ENCODE measurements around the gene CBX7. TPM values are rescaled to one million over a fixed set of nuclear protein-coding genes. Genes with fewer than 3 reads are reported as not detected.

CBX7 gene
- polyA plus RNA-seq, 2 of the 4 experiments (the other 2 are of a cell fraction), result 0.79 to 2.5 TPM

DNA sequence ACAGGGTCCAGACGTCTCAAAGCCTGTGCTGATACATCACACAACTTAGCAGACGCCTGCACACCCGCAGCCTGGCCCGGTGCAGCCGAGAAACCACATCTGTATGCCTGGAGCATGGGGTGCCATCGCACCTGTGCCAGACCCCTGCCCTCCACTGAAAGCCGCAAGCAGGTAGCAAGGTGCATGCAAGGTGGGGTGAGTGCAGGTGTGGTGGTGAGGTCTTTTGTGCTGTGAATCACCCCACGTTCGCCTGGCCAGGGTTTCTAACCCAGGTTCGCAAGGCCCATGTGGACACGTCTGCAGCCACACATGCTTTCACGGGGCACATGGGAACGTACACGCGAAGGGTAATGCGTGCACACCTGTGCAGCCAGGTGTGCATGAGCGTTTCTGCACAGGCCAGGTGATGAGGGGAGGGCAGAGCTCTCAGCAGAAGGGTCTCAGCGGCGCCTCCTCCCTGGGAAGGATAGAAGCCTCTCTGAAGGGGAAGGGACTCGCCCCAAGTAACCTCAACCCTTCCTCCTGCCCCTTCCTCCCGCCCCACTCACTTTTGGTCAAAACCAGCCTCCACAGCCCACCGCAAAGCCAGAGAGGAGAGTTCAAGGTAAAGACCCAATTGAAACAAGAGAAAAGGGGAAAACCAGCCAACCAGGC is 19.5 kb downstream of the CBX7 start:
- POLR2A ChIA-PET, result no interaction called here
- Histone ChIP-seq H3K9me3 (no peaks in the 10 kb centered on the region), H3K4me3 (no peak overlapping the region), H3K4me2 (no peak overlapping the region), H3K27ac (no peak overlapping the region), H3K4me1 (0 out of 3 replicates have a peak, but pooled peaks cover 9% of the 10 kb centered on the region)
- FAIRE-seq (no peak), ATAC-seq (no peak), DNase-seq (ENCODE audit: low read depth in 1 of 2, low spot score in 1 of 2) (no peak)
- CTCF ChIA-PET, result interaction anchor here (1.3 to 1.7 kb wide), 2 partner anchors 7 to 173 kb away, joined by 5 to 7 read pairs; no protein-coding TSS in a partner anchor
- TF ChIP-seq NPAS2 (CRISPR knock-in tag; IDR thresholded peaks at IDR 0.05; ENCODE audit: borderline replicate concordance) (no peak), HOXB5 (CRISPR knock-in tag; IDR thresholded peaks at IDR 0.05) (no peak), CHD4 (IDR thresholded peaks at IDR 0.05; ENCODE audit: borderline replicate concordance) (no peak), BHLHE40 (IDR thresholded peaks at IDR 0.05; ENCODE audit: low read depth, low read length) (no peak)
- 95% methylated on average over 20 of the region's 22 CpGs for WGBS (ENCODE audit: missing lambda C conversion rate)

DNA sequence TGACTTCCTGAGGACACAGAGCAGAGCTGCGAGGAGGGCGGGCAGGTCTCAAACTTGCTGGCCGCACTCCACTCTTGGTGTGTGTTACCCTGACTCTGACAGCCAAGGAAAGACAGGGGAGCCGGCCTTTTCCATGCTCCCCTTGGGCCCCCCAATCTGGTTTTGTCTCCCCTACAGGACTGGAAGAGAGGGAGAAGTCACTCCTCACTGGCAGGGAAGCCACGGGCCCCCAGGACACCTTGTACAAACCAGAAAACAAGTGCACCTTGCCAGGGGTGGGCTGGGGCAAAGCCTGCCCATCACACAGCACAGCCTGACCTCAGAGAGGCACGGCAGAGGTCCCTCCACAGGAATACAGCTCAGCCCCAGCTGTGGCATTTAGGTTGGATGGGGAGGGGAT is 20.2 kb downstream of the CBX7 start:
- Histone ChIP-seq H3K27ac (no peak overlapping the region), H3K4me3 (no peak overlapping the region), H3K4me2 (no peak overlapping the region), H3K4me1 (0 out of 3 replicates have a peak, but pooled peaks cover 9% of the 10 kb centered on the region), H3K9me3 (no peaks in the 10 kb centered on the region)
- CTCF ChIA-PET, result interaction anchor here (1.0 kb wide), 1 partner anchor 14 kb away, joined by 3 read pairs; no protein-coding TSS in a partner anchor
- POLR2A ChIA-PET, result interaction anchor here (1.3 kb wide), 1 partner anchor 187 kb away, joined by 4 read pairs; the partner anchor contains the start of gene RPL3
- FAIRE-seq (no peak), DNase-seq (ENCODE audit: low read depth in 1 of 2, low spot score in 1 of 2) (no peak), ATAC-seq (no peak)
- 17% methylated on average over 1 of the region's 6 CpGs for WGBS (ENCODE audit: missing lambda C conversion rate)
- TF ChIP-seq, protein P1, sequence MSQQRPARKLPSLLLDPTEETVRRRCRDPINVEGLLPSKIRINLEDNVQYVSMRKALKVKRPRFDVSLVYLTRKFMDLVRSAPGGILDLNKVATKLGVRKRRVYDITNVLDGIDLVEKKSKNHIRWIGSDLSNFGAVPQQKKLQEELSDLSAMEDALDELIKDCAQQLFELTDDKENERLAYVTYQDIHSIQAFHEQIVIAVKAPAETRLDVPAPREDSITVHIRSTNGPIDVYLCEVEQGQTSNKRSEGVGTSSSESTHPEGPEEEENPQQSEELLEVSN (IDR thresholded peaks at IDR 0.05; ENCODE audit: borderline replicate concordance, low read depth), result no peak
- no peak for TF ChIP-seq EHMT2 (IDR thresholded peaks at IDR 0.05; ENCODE audit: low read depth)
- TF ChIP-seq SREBF2 (IDR thresholded peaks at IDR 0.05), result no peak

DNA sequence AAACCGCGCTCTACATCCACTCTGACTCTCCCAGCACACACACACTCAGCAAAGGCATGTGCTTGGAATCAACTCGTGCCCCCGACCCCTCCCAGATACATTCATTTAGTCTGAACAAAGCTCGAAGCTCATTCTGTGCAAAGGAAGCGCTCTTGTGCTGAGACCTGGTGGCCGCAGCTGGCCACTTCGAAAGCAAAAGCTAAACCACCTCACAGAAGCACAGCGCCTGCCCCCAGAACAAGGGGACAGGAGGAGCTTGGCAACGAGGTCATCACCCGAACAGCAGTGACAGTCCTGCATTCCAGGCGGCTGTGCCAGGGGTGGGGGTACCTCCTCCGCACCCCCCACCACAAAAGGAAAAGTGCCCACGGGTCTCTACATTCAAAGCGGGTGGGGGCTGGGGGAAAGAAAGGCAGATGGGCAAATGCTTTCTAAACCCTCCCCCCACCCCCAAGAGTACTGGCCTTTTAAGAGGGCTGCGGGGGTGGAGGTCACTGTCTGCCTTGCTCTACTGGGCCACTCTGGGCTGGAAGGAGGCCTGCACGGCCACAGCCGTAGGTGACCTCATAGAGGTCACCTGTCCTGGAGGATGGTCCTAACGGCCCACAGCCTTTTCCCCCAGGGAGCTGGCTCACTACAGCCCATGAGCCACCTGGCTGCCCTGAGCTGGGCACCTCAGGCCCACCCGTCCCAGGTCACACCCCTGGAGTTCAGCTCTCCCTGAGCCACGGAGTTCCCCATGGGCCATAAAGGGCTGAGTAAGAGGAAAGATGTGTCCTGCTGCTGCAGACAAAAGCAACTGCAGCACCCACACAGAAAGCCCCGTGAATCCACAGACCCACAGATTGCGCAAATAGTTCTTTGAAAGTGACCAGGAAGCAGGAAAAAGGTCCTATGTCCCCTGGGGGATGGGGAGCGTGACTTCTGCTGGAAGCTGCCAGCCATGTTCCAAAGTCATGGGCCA is 21.3 kb downstream of the CBX7 start:
- Histone ChIP-seq H3K4me1 (0 out of 3 replicates have a peak, but pooled peaks cover 9% of the 10 kb centered on the region), H3K4me2 (no peak overlapping the region), H3K4me3 (no peak overlapping the region), H3K27ac (no peak overlapping the region), H3K9me3 (no peaks in the 10 kb centered on the region)
- ChIA-PET CTCF (interaction anchor here (1.0 to 1.5 kb wide), 5 partner anchors 8 to 262 kb away, joined by 3 to 5 read pairs (median 3); no protein-coding TSS in a partner anchor), POLR2A (interaction anchor here (1.3 kb wide), 1 partner anchor 189 kb away, joined by 4 read pairs; the partner anchor contains the start of gene RPL3)
- TF ChIP-seq CEBPB (IDR thresholded peaks at IDR 0.05), result peak; percentile 10 to 41; a peak in 1 of 4 replicates
- TF ChIP-seq TP53 (CRISPR knock-in tag; IDR thresholded peaks at IDR 0.05), result no peak
- no peak for TF ChIP-seq ZFP36 (IDR thresholded peaks at IDR 0.05; ENCODE audit: borderline replicate concordance, partially characterized antibody)
- TF ChIP-seq FOSL2 (IDR thresholded peaks at IDR 0.05), result no peak
- no peak for TF ChIP-seq FOSL2 (CRISPR knock-in tag; IDR thresholded peaks at IDR 0.05)
- TF ChIP-seq, protein P2, sequence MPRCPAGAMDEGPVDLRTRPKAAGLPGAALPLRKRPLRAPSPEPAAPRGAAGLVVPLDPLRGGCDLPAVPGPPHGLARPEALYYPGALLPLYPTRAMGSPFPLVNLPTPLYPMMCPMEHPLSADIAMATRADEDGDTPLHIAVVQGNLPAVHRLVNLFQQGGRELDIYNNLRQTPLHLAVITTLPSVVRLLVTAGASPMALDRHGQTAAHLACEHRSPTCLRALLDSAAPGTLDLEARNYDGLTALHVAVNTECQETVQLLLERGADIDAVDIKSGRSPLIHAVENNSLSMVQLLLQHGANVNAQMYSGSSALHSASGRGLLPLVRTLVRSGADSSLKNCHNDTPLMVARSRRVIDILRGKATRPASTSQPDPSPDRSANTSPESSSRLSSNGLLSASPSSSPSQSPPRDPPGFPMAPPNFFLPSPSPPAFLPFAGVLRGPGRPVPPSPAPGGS (IDR thresholded peaks at IDR 0.05), result no peak
- TF ChIP-seq FOXS1 (CRISPR knock-in tag; IDR thresholded peaks at IDR 0.05), result no peak
- no peak for TF ChIP-seq RFX5 (IDR thresholded peaks at IDR 0.05)
- 72% methylated on average over 22 of the region's 24 CpGs for WGBS (ENCODE audit: missing lambda C conversion rate)
- no peak for DNase-seq (ENCODE audit: low read depth in 1 of 2, low spot score in 1 of 2)
- ATAC-seq, result no peak
- FAIRE-seq, result no peak
